ENCODE measurements around the gene POFUT2.

DNA sequence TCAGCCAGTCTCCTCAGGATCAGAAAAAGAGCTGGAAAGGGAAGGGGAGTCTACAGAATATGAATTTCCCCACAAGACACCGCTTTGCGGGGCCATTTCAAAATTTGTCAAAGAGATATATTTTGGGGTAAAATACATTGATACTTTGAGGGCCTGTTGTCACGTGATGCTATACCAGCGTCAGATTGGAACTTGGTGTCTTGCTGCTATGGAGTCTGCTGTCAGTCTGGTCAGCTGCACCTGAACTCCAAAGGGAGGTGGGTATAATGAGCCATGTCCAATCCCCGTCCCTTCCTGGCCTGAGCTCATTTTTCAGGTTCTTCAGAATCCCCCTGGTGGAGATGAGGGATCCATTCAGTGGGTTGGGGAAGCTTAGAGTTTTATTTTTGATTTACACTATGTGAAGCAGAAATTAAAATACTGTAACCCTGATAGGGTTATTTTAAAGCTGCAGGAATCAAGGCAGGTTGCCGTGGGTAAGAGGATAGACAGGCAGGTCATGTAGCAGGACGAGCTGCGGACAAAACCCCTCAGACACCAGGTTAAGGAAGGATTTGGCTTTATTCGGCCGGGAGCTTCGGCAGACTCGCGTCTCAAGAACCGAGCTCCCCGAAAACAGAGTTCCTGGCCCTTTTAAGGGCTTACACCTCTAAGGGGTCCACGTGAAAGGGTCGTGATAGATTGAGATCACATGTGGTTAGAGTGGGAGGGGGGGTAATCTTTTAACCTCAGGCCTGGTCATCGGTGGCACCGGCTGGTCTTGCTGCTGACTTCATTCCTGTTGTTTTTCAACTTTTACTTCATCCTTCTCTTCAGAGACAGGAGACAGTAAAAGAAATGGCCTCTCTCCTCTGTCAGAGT lies 2.2 kb upstream of the POFUT2 start:
- TF ChIP-seq, protein P1, sequence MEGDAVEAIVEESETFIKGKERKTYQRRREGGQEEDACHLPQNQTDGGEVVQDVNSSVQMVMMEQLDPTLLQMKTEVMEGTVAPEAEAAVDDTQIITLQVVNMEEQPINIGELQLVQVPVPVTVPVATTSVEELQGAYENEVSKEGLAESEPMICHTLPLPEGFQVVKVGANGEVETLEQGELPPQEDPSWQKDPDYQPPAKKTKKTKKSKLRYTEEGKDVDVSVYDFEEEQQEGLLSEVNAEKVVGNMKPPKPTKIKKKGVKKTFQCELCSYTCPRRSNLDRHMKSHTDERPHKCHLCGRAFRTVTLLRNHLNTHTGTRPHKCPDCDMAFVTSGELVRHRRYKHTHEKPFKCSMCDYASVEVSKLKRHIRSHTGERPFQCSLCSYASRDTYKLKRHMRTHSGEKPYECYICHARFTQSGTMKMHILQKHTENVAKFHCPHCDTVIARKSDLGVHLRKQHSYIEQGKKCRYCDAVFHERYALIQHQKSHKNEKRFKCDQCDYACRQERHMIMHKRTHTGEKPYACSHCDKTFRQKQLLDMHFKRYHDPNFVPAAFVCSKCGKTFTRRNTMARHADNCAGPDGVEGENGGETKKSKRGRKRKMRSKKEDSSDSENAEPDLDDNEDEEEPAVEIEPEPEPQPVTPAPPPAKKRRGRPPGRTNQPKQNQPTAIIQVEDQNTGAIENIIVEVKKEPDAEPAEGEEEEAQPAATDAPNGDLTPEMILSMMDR (IDR thresholded peaks at IDR 0.05 in 4 of 5, conservative IDR thresholded peaks at IDR 0.05 in 1 of 5), result no peak
- TF ChIP-seq POLR2A (IDR thresholded peaks at IDR 0.05), result no peak

Measured in gastrocnemius medialis (tissue), 4 donors.